Stimulated activated CD4-positive, alpha-beta T cell treated with anti-CD3 and anti-CD28 coated beads, Interleukin-1b, Interleukin-23, amount 100 ng/mL, for 1 hour (primary cell): ENCODE results near the gene HSFX1.
"Not testable (repeated sequence)": the region's sequence is repeated elsewhere in the genome, so short reads cannot be mapped to it uniquely, and the experiment has no call there.

Experiments
- DNase-seq, 2 donors: peaks; one replicate each; pipeline ENCODE4 v3.0.0-alpha.2; 2020; ENCODE audit warnings: low read depth in 2 of 2

The HSFX1 gene

GRCh38 chrX:149773768-149774167 is at the start of gene HSFX1:
Gene HSFX1, plus strand, starts transcription at chrX:149774068. Its CDS starts 614 bp downstream, at chrX:149774682.
- DNase-seq, result not testable (repeated sequence)

GRCh38 chrX:149727308-149727707 is 46.6 kb upstream of the HSFX1 start:
- not testable (repeated sequence) for DNase-seq

- DNase-seq, result not testable (repeated sequence)
These were observed 31.6 kb upstream of the HSFX1 start for GRCh38 chrX:149742269-149742668.

GRCh38 chrX:149746390-149747007 is 27.4 kb upstream of the HSFX1 start:
- not testable (repeated sequence) for DNase-seq

GRCh38 chrX:149757206-149758067 is 16.4 kb upstream of the HSFX1 start:
- DNase-seq, result no peak

GRCh38 chrX:149758068-149758714 is 15.7 kb upstream of the HSFX1 start:
- DNase-seq, result no peak

- not testable (repeated sequence) for DNase-seq
These were observed 15.2 kb upstream of the HSFX1 start for GRCh38 chrX:149758715-149759078.

GRCh38 chrX:149759824-149760223 is 14.0 kb upstream of the HSFX1 start:
- DNase-seq, result no peak

- no peak for DNase-seq
These were observed 12.9 kb upstream of the HSFX1 start for GRCh38 chrX:149760965-149761364.

- DNase-seq, result not testable (repeated sequence)
These were observed 11.8 kb upstream of the HSFX1 start for GRCh38 chrX:149761858-149762674.

- no peak for DNase-seq
These were observed 10.9 kb upstream of the HSFX1 start for GRCh38 chrX:149762696-149763614.

GRCh38 chrX:149770344-149770743 is 3.5 kb upstream of the HSFX1 start:
- not testable (repeated sequence) for DNase-seq

- DNase-seq, result not testable (repeated sequence)
These were observed 842 bp upstream of the HSFX1 start for GRCh38 chrX:149773026-149773425.

- not testable (repeated sequence) for DNase-seq
These were observed 4.1 kb downstream of the HSFX1 start for GRCh38 chrX:149777999-149778398.

GRCh38 chrX:149781727-149782126 is 7.9 kb downstream of the HSFX1 start, which contains the start of gene MAGEA9:
Gene MAGEA9, plus strand, starts transcription at chrX:149781930. Its CDS starts 4,281 bp downstream, at chrX:149786211.
- not testable (repeated sequence) for DNase-seq

GRCh38 chrX:149795531-149795930 is 21.7 kb downstream of the HSFX1 start:
- not testable (repeated sequence) for DNase-seq

GRCh38 chrX:149799095-149799714 is 25.3 kb downstream of the HSFX1 start:
- no peak for DNase-seq

GRCh38 chrX:149799938-149800337 is 26.1 kb downstream of the HSFX1 start:
- no peak for DNase-seq

GRCh38 chrX:149803458-149804062 is 29.7 kb downstream of the HSFX1 start:
- DNase-seq, result no peak

GRCh38 chrX:149804102-149804501 is 30.2 kb downstream of the HSFX1 start:
- DNase-seq, result no peak
